K562 (cell line): ENCODE results near the gene SLCO3A1.

Experiments
- CTCF ChIP-seq, 3 experiments: IDR thresholded peaks in 2 of 3; conservative IDR thresholded peaks in 1 of 3; 2 replicates each; pipeline ENCODE4 v1.5.1; 2011 to 2012; ENCODE audit warnings: low read length in 3 of 3, mild to moderate bottlenecking in 3 of 3, control low read depth in 2 of 3, improper control_type of control experiment in 1 of 3, inconsistent platforms in 1 of 3, low read depth in 1 of 3, mixed read lengths in 1 of 3, moderate library complexity in 1 of 3; ENCODE audit not compliant: insufficient read depth in 2 of 3
- DNMT1 ChIP-seq: fragments of 450-650 bp; IDR thresholded peaks from 2 replicates; pipeline ENCODE4 v1.6.1; 2016; ENCODE audit warnings: antibody characterized with exemption, mild to moderate bottlenecking
- POLR2AphosphoS5 ChIP-seq: IDR thresholded peaks from 2 replicates; pipeline ENCODE4 v1.6.1; 2011; ENCODE audit warnings: mild to moderate bottlenecking, low read depth, low read length, moderate library complexity; ENCODE audit not compliant: control insufficient read depth, insufficient read depth
- ZFX ChIP-seq: sonication (generic); formaldehyde crosslinking; IDR thresholded peaks from 2 replicates; pipeline ENCODE4 v1.8.0; 2022; ENCODE audit warnings: mild to moderate bottlenecking, missing genetic modification reagents, moderate library complexity
- ZNF639 ChIP-seq, 2 experiments: fragments of 200-800 bp in 1 of 2; sonication (Bioruptor generic) in 1 of 2; sonication (generic) in 1 of 2; formaldehyde crosslinking in 1 of 2; IDR thresholded peaks in 1 of 2; conservative IDR thresholded peaks in 1 of 2; 2 replicates each; pipeline versions ENCODE4 v1.5.0 to v1.6.1; 2016 to 2020; ENCODE audit warnings: missing compliant biosample characterization in 1 of 2, missing genetic modification characterization in 1 of 2, missing genetic modification reagents in 1 of 2

GRCh38 chr15:92123962-92124656, 270.6 kb downstream of the SLCO3A1 start:
- TF ChIP-seq ZFX (no peak), CTCF (IDR thresholded peaks at IDR 0.05 in 2 of 3, conservative IDR thresholded peaks at IDR 0.05 in 1 of 3; ENCODE audit: insufficient read depth in 2 of 3, low read depth in 1 of 3, low read length in 3 of 3) (no peak), POLR2AphosphoS5 (no peak), ZNF639 (CRISPR knock-in tag; conservative IDR thresholded peaks at IDR 0.05 in 1 of 2, IDR thresholded peaks at IDR 0.05 in 1 of 2) (no peak), DNMT1 (no peak)
